ENCODE measurements around the gene MMAB. TPM values are rescaled to one million over a fixed set of nuclear protein-coding genes. Genes with fewer than 3 reads are reported as not detected.

Gene MMAB
- total RNA-seq, 2 donors from 2014 or later = 59.1 to 76.6 TPM

GRCh38 chr12:109513051-109513450, 60.3 kb downstream of the MMAB start:
- H3K36me3 ChIP-seq = peaks cover 15% of the 10 kb centered on the region
- no peak for TF ChIP-seq CTCF (IDR thresholded peaks at IDR 0.05)
- no peaks in the 10 kb centered on the region for H3K4me1 ChIP-seq
- no peaks in the 10 kb centered on the region for H3K9me3 ChIP-seq
- H3K9ac ChIP-seq (ENCODE audit: low read depth in 2 of 2, low read length in 2 of 2) = no peak overlapping the region
- no peak overlapping the region for H3K4me3 ChIP-seq
- no peak overlapping the region for H3K27ac ChIP-seq
- H3K27me3 ChIP-seq = no peaks in the 10 kb centered on the region
- intact Hi-C loops (cut with DNase I) = no loop called here
- DNase-seq = no peak

GRCh38 chr12:109512608-109513007, 60.7 kb downstream of the MMAB start:
- Histone ChIP-seq H3K4me1 (no peaks in the 10 kb centered on the region), H3K36me3 (peaks cover 15% of the 10 kb centered on the region), H3K4me3 (no peak overlapping the region), H3K27me3 (no peaks in the 10 kb centered on the region), H3K27ac (no peak overlapping the region), H3K9me3 (no peaks in the 10 kb centered on the region), H3K9ac (ENCODE audit: low read depth in 2 of 2, low read length in 2 of 2) (no peak overlapping the region)
- DNase-seq = no peak
- TF ChIP-seq CTCF (IDR thresholded peaks at IDR 0.05) = no peak
- intact Hi-C loops (cut with DNase I) = no loop called here

GRCh38 chr12:109510196-109510595, 63.1 kb downstream of the MMAB start:
- H3K4me1 ChIP-seq = no peaks in the 10 kb centered on the region
- DNase-seq = no peak
- H3K9ac ChIP-seq (ENCODE audit: low read depth in 2 of 2, low read length in 2 of 2) = no peak overlapping the region
- no peaks in the 10 kb centered on the region for H3K27me3 ChIP-seq
- intact Hi-C loops (cut with DNase I) = no loop called here
- TF ChIP-seq CTCF (IDR thresholded peaks at IDR 0.05) = no peak
- H3K27ac ChIP-seq = no peak overlapping the region
- no peak overlapping the region for H3K4me3 ChIP-seq
- peaks cover 10% of the 10 kb centered on the region for H3K36me3 ChIP-seq
- H3K9me3 ChIP-seq = no peaks in the 10 kb centered on the region

GRCh38 chr12:109504068-109504467, 69.2 kb downstream of the MMAB start:
- intact Hi-C loops (cut with DNase I) = no loop called here
- TF ChIP-seq CTCF (IDR thresholded peaks at IDR 0.05) = no peak

More at GRCh38 chr12:109504068-109504467, 69.2 kb downstream of the MMAB start:
- Histone ChIP-seq H3K27ac (no peak overlapping the region), H3K9me3 (no peaks in the 10 kb centered on the region), H3K4me3 (no peak overlapping the region), H3K9ac (ENCODE audit: low read depth in 2 of 2, low read length in 2 of 2) (no peak overlapping the region), H3K4me1 (no peaks in the 10 kb centered on the region), H3K36me3 (peaks cover 17% of the 10 kb centered on the region), H3K27me3 (no peaks in the 10 kb centered on the region)
- DNase-seq = no peak

Other genes starting within 250 kb of the MMAB start
- under 1 TPM in 1 of 2 donors, not detected in 1; 0.21 TPM for gene MYO1H, start 225.6 kb downstream of the MMAB start, total RNA-seq
- 10 to 100 TPM; 50.3 to 74.8 TPM for gene KCTD10, start 96.2 kb downstream of the MMAB start, total RNA-seq
- 10 to 100 TPM; 44.6 to 52.0 TPM for gene UBE3B, start 95.9 kb downstream of the MMAB start, total RNA-seq
- 10 to 100 TPM; 29.6 to 38.9 TPM for gene MVK, start 290 bp upstream of the MMAB start, total RNA-seq
- gene FAM222A, start 140.3 kb upstream of the MMAB start, total RNA-seq = 1 to 10 TPM; 3.9 to 5.5 TPM